ENCODE measurements around the gene LRTM2. TPM values are rescaled to one million over a fixed set of nuclear protein-coding genes. Genes with fewer than 3 reads are reported as not detected.

LRTM2 gene
- total and polyA plus RNA-seq, 2 donors (not counting 1 experiment from before 2014, with no cell fraction given): not detected

DNA sequence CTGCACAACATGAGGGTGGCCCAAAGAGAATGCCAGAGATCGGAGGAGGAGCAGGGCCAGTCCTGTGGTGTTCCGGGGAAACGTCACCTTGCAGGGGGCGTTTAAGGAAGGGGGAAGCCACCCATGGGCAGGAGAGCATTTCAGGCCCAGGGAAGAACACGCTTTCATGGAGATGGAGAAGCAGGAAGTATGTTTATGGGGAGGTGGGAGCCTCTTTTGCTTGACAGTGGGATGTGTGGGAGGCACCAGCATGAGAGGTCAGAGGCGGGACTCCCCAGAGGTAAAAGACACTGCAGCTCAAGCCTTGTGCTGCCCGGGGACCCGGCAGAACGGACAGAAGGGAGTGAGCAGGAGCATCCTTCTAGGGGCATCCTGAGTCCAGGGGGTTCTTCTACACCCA, 1.3 kb upstream of the LRTM2 start:
- TF ChIP-seq CTCF (conservative IDR thresholded peaks at IDR 0.05 in 1 of 2, IDR thresholded peaks at IDR 0.05 in 1 of 2; ENCODE audit: low read depth in 1 of 2, low read length in 2 of 2) (no peak), EZH2 (IDR thresholded peaks at IDR 0.05; ENCODE audit: low read length, missing control alignments) (no peak)
- no peak overlapping the region for H3K4me3 ChIP-seq (replicated peaks in 1 of 4; ENCODE audit: control extremely low read depth in 1 of 4, insufficient read depth in 1 of 4, low read depth in 3 of 4, low read length in 4 of 4)
- H2AFZ ChIP-seq (ENCODE audit: low read length): no peak overlapping the region
- H3K27ac ChIP-seq (ENCODE audit: insufficient read depth, low read length): no peak overlapping the region
- H3K9me3 ChIP-seq (ENCODE audit: control insufficient read depth, insufficient read depth, low read depth, low read length): no peaks in the 10 kb centered on the region
- H4K20me1 ChIP-seq (ENCODE audit: control insufficient read depth, extremely low read depth, insufficient read depth, low read length): no peaks in the 10 kb centered on the region
- H3K4me2 ChIP-seq (ENCODE audit: extremely low read depth, insufficient read depth, low read length): no peak overlapping the region
- DNase-seq (ENCODE audit: low read depth in 2 of 2): no peak
- no peaks in the 10 kb centered on the region for H3K36me3 ChIP-seq (ENCODE audit: control insufficient read depth, insufficient read depth, low read length)
- no peaks in the 10 kb centered on the region for H3K4me1 ChIP-seq (ENCODE audit: control insufficient read depth, extremely low read depth, insufficient read depth, low read length)
- H3K79me2 ChIP-seq (ENCODE audit: control insufficient read depth, insufficient read depth, low read length): no peaks in the 10 kb centered on the region
- no peak overlapping the region for H3K9ac ChIP-seq (ENCODE audit: insufficient read depth, low read length)
- peaks cover 60% of the 10 kb centered on the region for H3K27me3 ChIP-seq (ENCODE audit: control insufficient read depth, insufficient read depth, low read length)

DNA sequence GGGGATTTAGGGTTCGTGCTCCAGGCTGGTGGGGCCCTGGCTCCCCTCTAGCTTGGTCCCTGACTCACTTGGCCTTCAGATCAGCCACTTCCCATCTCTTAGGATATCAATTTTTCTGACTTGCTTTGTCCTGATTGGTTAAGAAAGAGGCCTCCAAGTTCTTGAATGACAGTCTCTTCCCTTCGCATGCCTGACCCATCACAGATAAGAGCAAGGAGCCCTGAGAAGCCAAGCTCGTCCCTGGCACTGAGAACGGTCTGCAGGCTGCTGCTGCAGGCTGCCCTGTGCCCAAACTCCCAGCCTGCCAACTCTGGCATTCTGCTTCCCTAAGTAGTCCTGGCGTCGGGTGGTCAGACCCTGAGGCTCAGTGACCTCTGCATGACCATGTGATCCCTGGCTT, 794 bp upstream of the LRTM2 start:
- no peaks in the 10 kb centered on the region for H4K20me1 ChIP-seq (ENCODE audit: control insufficient read depth, extremely low read depth, insufficient read depth, low read length)
- no peak overlapping the region for H3K4me2 ChIP-seq (ENCODE audit: extremely low read depth, insufficient read depth, low read length)
- H3K27ac ChIP-seq (ENCODE audit: insufficient read depth, low read length): no peak overlapping the region
- TF ChIP-seq EZH2 (IDR thresholded peaks at IDR 0.05; ENCODE audit: low read length, missing control alignments) (no peak), CTCF (conservative IDR thresholded peaks at IDR 0.05 in 1 of 2, IDR thresholded peaks at IDR 0.05 in 1 of 2; ENCODE audit: low read depth in 1 of 2, low read length in 2 of 2) (no peak)
- no peak for DNase-seq (ENCODE audit: low read depth in 2 of 2)
- no peak overlapping the region for H3K4me3 ChIP-seq (replicated peaks in 1 of 4; ENCODE audit: control extremely low read depth in 1 of 4, insufficient read depth in 1 of 4, low read depth in 3 of 4, low read length in 4 of 4)
- H3K4me1 ChIP-seq (ENCODE audit: control insufficient read depth, extremely low read depth, insufficient read depth, low read length): no peaks in the 10 kb centered on the region
- H3K27me3 ChIP-seq (ENCODE audit: control insufficient read depth, insufficient read depth, low read length): peaks cover 61% of the 10 kb centered on the region
- H3K36me3 ChIP-seq (ENCODE audit: control insufficient read depth, insufficient read depth, low read length): no peaks in the 10 kb centered on the region
- no peaks in the 10 kb centered on the region for H3K9me3 ChIP-seq (ENCODE audit: control insufficient read depth, insufficient read depth, low read depth, low read length)
- H3K9ac ChIP-seq (ENCODE audit: insufficient read depth, low read length): no peak overlapping the region
- H2AFZ ChIP-seq (ENCODE audit: low read length): no peak overlapping the region
- no peaks in the 10 kb centered on the region for H3K79me2 ChIP-seq (ENCODE audit: control insufficient read depth, insufficient read depth, low read length)

DNA sequence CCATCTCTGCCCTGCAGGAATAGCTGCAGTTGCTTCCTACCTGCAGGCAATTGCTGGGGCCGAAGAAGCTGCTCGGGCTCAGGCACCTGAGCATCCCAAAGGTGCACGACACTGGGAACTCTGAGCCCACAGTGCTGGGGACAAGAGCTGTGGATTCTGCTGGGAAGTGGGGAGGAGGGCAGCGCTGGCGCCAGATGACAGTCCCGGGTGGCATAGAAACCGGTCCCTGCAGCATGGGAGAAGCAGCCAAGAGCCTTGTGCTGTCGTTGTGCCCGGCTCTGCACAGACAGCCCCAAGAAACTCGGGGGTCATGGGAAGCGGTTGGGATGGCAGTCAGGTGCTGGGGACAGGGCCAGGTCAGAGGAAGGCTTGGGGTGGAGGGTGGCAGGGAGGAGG, 529 bp downstream of the LRTM2 start:
- H4K20me1 ChIP-seq (ENCODE audit: control insufficient read depth, extremely low read depth, insufficient read depth, low read length): no peaks in the 10 kb centered on the region
- no peak overlapping the region for H3K27ac ChIP-seq (ENCODE audit: insufficient read depth, low read length)
- H3K4me2 ChIP-seq (ENCODE audit: extremely low read depth, insufficient read depth, low read length): no peak overlapping the region
- H3K4me3 ChIP-seq (replicated peaks in 1 of 4; ENCODE audit: control extremely low read depth in 1 of 4, insufficient read depth in 1 of 4, low read depth in 3 of 4, low read length in 4 of 4): no peak overlapping the region
- no peak for TF ChIP-seq EZH2 (IDR thresholded peaks at IDR 0.05; ENCODE audit: low read length, missing control alignments)
- no peak for TF ChIP-seq CTCF (conservative IDR thresholded peaks at IDR 0.05 in 1 of 2, IDR thresholded peaks at IDR 0.05 in 1 of 2; ENCODE audit: low read depth in 1 of 2, low read length in 2 of 2)
- H3K9me3 ChIP-seq (ENCODE audit: control insufficient read depth, insufficient read depth, low read depth, low read length): no peaks in the 10 kb centered on the region
- H3K4me1 ChIP-seq (ENCODE audit: control insufficient read depth, extremely low read depth, insufficient read depth, low read length): no peaks in the 10 kb centered on the region
- H2AFZ ChIP-seq (ENCODE audit: low read length): no peak overlapping the region
- DNase-seq (ENCODE audit: low read depth in 2 of 2): no peak
- peaks cover 65% of the 10 kb centered on the region for H3K27me3 ChIP-seq (ENCODE audit: control insufficient read depth, insufficient read depth, low read length)
- H3K36me3 ChIP-seq (ENCODE audit: control insufficient read depth, insufficient read depth, low read length): no peaks in the 10 kb centered on the region
- no peak overlapping the region for H3K9ac ChIP-seq (ENCODE audit: insufficient read depth, low read length)
- H3K79me2 ChIP-seq (ENCODE audit: control insufficient read depth, insufficient read depth, low read length): no peaks in the 10 kb centered on the region

Data from fibroblast of lung (primary cell).